GM18868 (cell line): ENCODE data around the gene ARL8A.

ENCODE experiments used
- ATAC-seq: cut with Tn5 transposase; IDR thresholded peaks from one replicate; pipeline ENCODE4 v1.9.1; 2021; ENCODE audit warnings: mild to moderate bottlenecking, moderate library complexity; ENCODE audit not compliant: unreplicated experiment

ARL8A gene

DNA sequence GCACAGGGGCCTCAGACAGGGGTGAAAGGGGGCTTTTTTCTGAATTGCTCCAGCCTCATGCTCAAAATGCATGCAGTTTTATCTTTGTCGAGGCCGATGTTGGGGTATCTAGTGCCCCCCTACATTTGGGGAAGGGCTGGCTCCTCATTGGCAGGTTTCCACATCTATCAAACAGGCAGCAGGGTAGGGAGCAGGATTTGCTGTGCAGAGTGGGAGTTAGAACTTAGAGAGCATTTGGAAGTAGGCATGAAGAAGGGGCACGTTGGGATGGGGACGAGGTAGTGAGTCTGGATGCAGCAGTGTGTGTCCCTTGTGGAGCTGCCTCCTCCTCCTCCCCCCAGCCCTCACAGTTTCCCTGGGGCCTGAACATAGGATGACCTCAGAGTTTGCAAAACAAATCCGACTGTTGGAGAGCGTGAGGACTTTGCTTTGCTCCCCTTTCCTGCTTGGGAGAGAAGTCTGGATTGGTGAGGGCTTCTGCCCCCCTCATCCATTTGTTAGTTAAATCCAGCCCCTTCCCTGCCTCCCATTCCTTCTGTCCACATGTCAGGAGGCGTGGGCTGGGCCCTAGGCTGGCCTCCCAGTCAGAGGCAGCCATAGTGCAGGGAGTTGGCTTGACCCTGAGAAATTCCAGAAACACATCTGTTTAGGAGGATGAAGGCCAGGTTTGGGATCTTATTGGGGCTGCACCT, 58.7 kb downstream of the ARL8A start:
- ATAC-seq = no peak

GRCh38 chr1:202084791-202085681, 59.5 kb downstream of the ARL8A start:
- no peak for ATAC-seq
